ENCODE data around the gene GBGT1. TPM values are rescaled to one million over a fixed set of nuclear protein-coding genes. Genes with fewer than 3 reads are reported as not detected.
"Not testable (repeated sequence)": the region's sequence is repeated elsewhere in the genome, so short reads cannot be mapped to it uniquely, and the experiment has no call there.

GBGT1 gene
- total RNA-seq, result 1 to 10 TPM in 3 of 8 experiments, under 1 TPM in 5; 0.14 to 2.4 (median 0.75) TPM

DNA sequence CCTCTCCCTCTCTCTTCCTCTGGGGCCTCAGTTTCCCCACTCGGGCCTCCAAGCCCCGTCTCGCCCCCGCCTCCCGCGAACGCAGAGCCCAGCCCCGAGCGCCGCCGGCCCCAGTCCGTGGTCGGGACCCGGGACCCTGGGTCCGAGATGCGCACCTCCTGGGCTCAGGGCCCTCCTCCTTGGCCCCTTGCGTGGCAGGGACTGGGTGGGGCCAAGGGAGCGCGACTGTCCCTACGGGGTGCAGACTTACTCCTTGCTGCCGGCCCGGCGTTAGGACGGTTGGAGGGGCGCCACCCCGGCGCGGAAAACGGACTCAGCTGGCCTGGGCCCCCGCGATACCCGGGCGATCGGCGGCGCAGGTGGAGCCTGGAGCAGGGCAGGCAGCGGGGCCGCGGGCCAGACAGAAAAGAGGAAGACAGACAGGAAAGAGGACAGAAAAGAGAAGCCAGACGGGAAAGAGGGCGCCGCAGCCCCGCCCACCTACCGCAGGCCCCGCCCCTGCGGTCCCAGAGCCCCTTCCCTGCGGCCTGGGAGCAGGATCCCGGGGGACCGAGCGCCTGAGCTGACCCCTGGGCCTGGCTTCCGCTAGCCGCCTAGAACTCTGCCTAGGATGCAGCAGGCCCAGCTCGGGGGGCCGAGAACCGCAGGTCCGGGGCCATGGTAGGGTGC lies at the start of gene GBGT1:
Gene GBGT1 (minus strand): TSS at position 411 of the 669 bp plus-strand sequence. CDS start 1,502 bp downstream, outside the sequence.
- in situ Hi-C loops (cut with MboI; ENCODE audit: low pct_unique_long_range_greater_than_20kb in 2 of 9, low sequenced_read_pairs in 9 of 9, unreplicated experiment in 9 of 9), result no loop called here
- H3K27ac ChIP-seq, result no peak within 1 kb of the TSS
- 2 to 10% methylated on average over 2 to 11 of the region's 56 CpGs; no CpG with 5 or more reads in 8 of the 10 experiments for WGBS, 10 experiments

GRCh38 chr9:133210609-133211008 lies 46.9 kb upstream of the GBGT1 start:
- 60 to 100% (median 80%) methylated on average over 1 to 3 of the region's 7 CpGs; no CpG with 5 or more reads in 3 of the 10 experiments for WGBS, 10 experiments
- H3K4me3 ChIP-seq, result no peak overlapping the region
- no peak for ATAC-seq (replicated peaks in 6 of 8)
- H3K4me1 ChIP-seq (replicated peaks in 1 of 2), result no peaks in the 10 kb centered on the region
- H3K27ac ChIP-seq, result no peak overlapping the region
- in situ Hi-C loops (cut with MboI; ENCODE audit: low pct_unique_long_range_greater_than_20kb in 2 of 9, low sequenced_read_pairs in 9 of 9, unreplicated experiment in 9 of 9), result no loop called here

More for the DNA sequence above, at the start of gene GBGT1:
- peak within 1 kb of the TSS; percentile 9 to 36 (median 22) for H3K4me3 ChIP-seq
- peaks cover 2 to 17% of the 10 kb centered on the region in 2 donors for H3K4me1 ChIP-seq (replicated peaks in 1 of 2)
- ATAC-seq (replicated peaks in 6 of 8), result peak; percentile 44 to 66 (median 62)

GRCh38 chr9:133210202-133210532 lies 46.5 kb upstream of the GBGT1 start:
- Histone ChIP-seq H3K4me3 (no peak overlapping the region), H3K4me1 (replicated peaks in 1 of 2) (no peaks in the 10 kb centered on the region), H3K27ac (no peak overlapping the region)
- in situ Hi-C loops (cut with MboI; ENCODE audit: low pct_unique_long_range_greater_than_20kb in 2 of 9, low sequenced_read_pairs in 9 of 9, unreplicated experiment in 9 of 9), result no loop called here
- 60 to 80% (median 80%) methylated on average over 1 to 2 of the region's 7 CpGs; no CpG with 5 or more reads in 7 of the 10 experiments for WGBS, 10 experiments
- ATAC-seq (replicated peaks in 6 of 8), result no peak

- in situ Hi-C loops (cut with MboI; ENCODE audit: low pct_unique_long_range_greater_than_20kb in 2 of 9, low sequenced_read_pairs in 9 of 9, unreplicated experiment in 9 of 9); H3K4me1 ChIP-seq (replicated peaks in 1 of 2); H3K4me3 ChIP-seq; H3K27ac ChIP-seq; ATAC-seq (replicated peaks in 6 of 8): not testable (repeated sequence)
- 56 to 90% (median 75%) methylated on average over 1 to 9 of the region's 29 CpGs; no CpG with 5 or more reads in 5 of the 10 experiments for WGBS, 10 experiments
These were observed 45.9 kb upstream of the GBGT1 start for GRCh38 chr9:133209327-133210201.

- H3K4me1 ChIP-seq (replicated peaks in 1 of 2); in situ Hi-C loops (cut with MboI; ENCODE audit: low pct_unique_long_range_greater_than_20kb in 2 of 9, low sequenced_read_pairs in 9 of 9, unreplicated experiment in 9 of 9); H3K4me3 ChIP-seq; ATAC-seq (replicated peaks in 6 of 8); H3K27ac ChIP-seq: not testable (repeated sequence)
- no CpG with 5 or more reads among the region's 18 CpGs for WGBS, 10 experiments
These were observed 45.2 kb upstream of the GBGT1 start, which contains the start of gene OBP2B for GRCh38 chr9:133208880-133209300. OBP2B (minus strand) TSS chr9:133209250; CDS start chr9:133209199, 51 bp downstream.

GRCh38 chr9:133208171-133208879 lies 44.6 kb upstream of the GBGT1 start:
- H3K4me1 ChIP-seq (replicated peaks in 1 of 2); H3K4me3 ChIP-seq; in situ Hi-C loops (cut with MboI; ENCODE audit: low pct_unique_long_range_greater_than_20kb in 2 of 9, low sequenced_read_pairs in 9 of 9, unreplicated experiment in 9 of 9); ATAC-seq (replicated peaks in 6 of 8); H3K27ac ChIP-seq: not testable (repeated sequence)
- WGBS, 10 experiments, result 83% methylated on average over 2 of the region's 16 CpGs; no CpG with 5 or more reads in 9 of the 10 experiments

GRCh38 chr9:133207540-133208170 lies 43.9 kb upstream of the GBGT1 start:
- Histone ChIP-seq H3K4me3 (no peak overlapping the region), H3K27ac (no peak overlapping the region), H3K4me1 (replicated peaks in 1 of 2) (no peaks in the 10 kb centered on the region)
- WGBS, 10 experiments, result 100% methylated on average over 2 of the region's 16 CpGs; no CpG with 5 or more reads in 9 of the 10 experiments
- in situ Hi-C loops (cut with MboI; ENCODE audit: low pct_unique_long_range_greater_than_20kb in 2 of 9, low sequenced_read_pairs in 9 of 9, unreplicated experiment in 9 of 9), result no loop called here
- ATAC-seq (replicated peaks in 6 of 8), result no peak

DNA sequence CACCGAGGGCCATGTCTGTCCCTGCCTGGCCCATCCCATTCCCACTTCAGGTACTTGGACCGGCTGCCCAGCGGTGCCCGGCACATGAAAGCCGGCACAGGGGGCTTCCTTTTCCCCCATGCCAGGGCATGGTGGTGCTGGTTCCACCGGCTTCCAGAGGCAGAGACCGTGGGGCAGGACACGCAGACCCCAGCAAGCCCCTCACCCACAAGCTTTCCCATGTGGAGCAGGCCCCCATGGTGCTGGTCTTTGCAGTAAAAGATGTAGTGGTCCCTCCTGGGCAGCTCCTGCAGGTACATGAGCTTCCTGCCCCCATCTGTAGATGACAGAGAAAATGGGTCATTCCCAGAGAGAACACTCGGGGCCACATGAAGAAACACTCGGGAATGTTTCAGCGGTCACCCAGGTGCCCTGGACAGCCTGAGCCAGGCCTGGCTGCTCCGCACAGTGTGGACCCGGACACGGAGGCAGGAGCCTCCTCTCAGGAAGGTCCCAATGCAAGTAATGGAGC lies 43.4 kb upstream of the GBGT1 start:
- Histone ChIP-seq H3K27ac (no peak overlapping the region), H3K4me1 (replicated peaks in 1 of 2) (no peaks in the 10 kb centered on the region), H3K4me3 (no peak overlapping the region)
- in situ Hi-C loops (cut with MboI; ENCODE audit: low pct_unique_long_range_greater_than_20kb in 2 of 9, low sequenced_read_pairs in 9 of 9, unreplicated experiment in 9 of 9), result no loop called here
- no peak for ATAC-seq (replicated peaks in 6 of 8)
- 65 to 77% methylated on average over 5 to 6 of the region's 14 CpGs; no CpG with 5 or more reads in 8 of the 10 experiments for WGBS, 10 experiments

DNA sequence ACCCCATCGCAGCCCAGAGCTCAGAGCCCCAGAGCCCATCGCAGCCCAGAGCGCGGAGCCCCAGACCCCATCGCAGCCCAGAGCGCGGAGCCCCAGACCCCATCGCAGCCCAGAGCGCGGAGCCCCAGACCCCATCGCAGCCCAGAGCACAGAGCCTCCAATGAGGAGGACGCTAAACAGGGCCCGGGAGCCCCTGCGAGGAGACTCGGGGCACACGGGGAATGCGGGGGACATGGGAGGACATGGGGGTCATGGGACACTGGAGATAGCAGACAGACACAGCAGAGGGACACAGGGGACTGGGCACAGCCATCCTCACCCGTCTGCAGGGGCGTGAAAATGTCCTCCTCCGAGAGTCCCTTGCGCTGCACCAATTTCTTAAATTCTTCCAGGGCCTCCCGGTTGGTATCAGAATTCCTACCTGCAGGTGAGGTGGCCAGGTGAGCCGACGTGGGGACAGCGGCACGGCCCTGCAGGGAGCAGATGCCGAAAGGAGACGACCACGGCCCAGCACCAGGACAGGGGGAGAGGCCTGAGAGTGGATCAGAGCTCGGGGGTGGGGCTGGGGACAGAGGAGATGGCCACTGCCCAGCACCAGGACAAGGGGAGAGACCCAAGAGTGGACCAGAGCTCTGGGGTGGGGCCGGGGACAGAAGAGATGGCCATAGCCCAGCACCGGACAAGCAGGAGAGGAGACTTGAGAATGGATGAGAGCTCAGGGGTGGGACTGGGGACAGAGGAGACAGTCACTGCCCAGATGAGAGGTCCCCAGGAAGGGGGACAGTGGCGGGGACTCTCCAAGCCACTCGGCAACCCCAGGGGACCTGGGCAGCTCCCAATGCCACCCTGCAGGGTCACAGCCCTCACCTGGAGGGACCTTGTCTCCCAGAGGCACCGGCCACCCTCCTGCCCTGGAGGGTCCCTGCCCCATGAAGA lies 42.5 kb upstream of the GBGT1 start:
- Histone ChIP-seq H3K4me3 (no peak overlapping the region), H3K27ac (no peak overlapping the region), H3K4me1 (replicated peaks in 1 of 2) (no peaks in the 10 kb centered on the region)
- no peak for ATAC-seq (replicated peaks in 6 of 8)
- WGBS, 10 experiments, result 72 to 88% methylated on average over 5 to 10 of the region's 35 CpGs; no CpG with 5 or more reads in 8 of the 10 experiments
- in situ Hi-C loops (cut with MboI; ENCODE audit: low pct_unique_long_range_greater_than_20kb in 2 of 9, low sequenced_read_pairs in 9 of 9, unreplicated experiment in 9 of 9), result no loop called here

DNA sequence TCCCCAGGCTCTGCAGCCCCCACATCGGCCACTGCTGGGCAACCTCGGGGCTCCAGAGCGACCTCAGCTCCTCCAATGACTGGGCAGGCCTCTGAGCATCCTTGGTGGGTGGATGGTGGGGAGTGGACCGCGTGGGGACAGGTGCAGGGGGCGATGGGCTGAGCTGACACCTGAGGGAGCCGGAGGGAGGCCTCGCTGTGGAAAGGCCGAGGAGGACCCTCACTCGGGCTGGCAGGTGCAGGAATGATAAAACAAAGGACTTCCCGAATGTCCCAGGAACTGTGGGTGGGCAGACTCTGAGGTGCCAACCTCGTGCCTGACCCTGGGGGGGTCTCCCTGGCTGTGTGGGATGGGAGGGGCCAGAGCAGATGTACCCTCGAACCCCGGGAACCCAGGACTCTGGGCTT lies 41.8 kb upstream of the GBGT1 start:
- H3K27ac ChIP-seq; ATAC-seq (replicated peaks in 6 of 8); H3K4me3 ChIP-seq; H3K4me1 ChIP-seq (replicated peaks in 1 of 2); in situ Hi-C loops (cut with MboI; ENCODE audit: low pct_unique_long_range_greater_than_20kb in 2 of 9, low sequenced_read_pairs in 9 of 9, unreplicated experiment in 9 of 9): not testable (repeated sequence)
- WGBS, 10 experiments, result no CpG with 5 or more reads among the region's 14 CpGs

DNA sequence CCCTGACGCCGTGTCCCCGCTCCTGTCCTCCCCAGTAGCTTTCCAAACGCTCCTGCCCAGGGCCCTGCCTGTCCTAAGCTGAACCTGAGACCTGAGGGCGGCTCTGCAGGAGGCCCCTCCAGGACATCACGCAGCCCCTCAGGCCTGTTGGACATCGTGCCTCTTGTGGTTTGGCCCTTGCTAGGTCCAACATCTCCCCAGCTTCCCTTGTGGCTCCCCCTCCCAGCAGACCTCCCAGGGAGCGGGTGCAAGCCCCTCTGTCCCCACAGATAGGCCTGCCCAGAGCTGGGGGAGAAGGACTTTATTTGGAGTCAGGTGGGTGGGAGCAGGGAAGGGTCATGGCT lies 41.3 kb upstream of the GBGT1 start:
- Histone ChIP-seq H3K4me3 (no peak overlapping the region), H3K4me1 (replicated peaks in 1 of 2) (no peaks in the 10 kb centered on the region), H3K27ac (no peak overlapping the region)
- in situ Hi-C loops (cut with MboI; ENCODE audit: low pct_unique_long_range_greater_than_20kb in 2 of 9, low sequenced_read_pairs in 9 of 9, unreplicated experiment in 9 of 9), result no loop called here
- 20% methylated on average over 1 of the region's 8 CpGs; no CpG with 5 or more reads in 9 of the 10 experiments for WGBS, 10 experiments
- no peak for ATAC-seq (replicated peaks in 6 of 8)

All from motor neuron (in vitro differentiated cells).